ENCODE data around the gene HDAC11.
"Not testable (repeated sequence)": the region's sequence is repeated elsewhere in the genome, so short reads cannot be mapped to it uniquely, and the experiment has no call there.

HDAC11 gene

GRCh38 chr3:13466781-13467180 lies 13.3 kb upstream of the HDAC11 start:
- DNase-seq (ENCODE audit: low read depth in 3 of 3), result no peak

- no peak for DNase-seq (ENCODE audit: low read depth in 3 of 3)
Measured at GRCh38 chr3:13470894-13471574, 9.1 kb upstream of the HDAC11 start.

DNA sequence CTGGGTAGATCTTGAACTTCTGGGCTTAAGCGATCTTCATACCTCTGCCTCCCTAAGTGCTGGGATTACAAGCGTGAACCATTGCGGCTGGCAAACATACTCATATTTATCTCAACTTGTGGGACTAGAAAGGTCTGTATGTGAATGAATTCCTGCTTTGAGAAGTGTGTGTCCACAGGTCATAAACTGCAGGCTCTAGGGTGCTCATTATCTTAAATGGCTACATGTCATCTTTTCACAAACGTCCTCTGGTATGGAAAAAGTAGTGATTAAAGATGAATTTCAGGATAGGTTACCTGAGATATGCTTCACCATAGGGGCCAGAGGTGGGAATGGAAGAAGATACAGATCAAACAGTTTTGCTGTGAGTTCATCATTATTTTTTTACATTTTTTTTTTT lies 7.8 kb upstream of the HDAC11 start:
- no peak for DNase-seq (ENCODE audit: low read depth in 3 of 3)

DNA sequence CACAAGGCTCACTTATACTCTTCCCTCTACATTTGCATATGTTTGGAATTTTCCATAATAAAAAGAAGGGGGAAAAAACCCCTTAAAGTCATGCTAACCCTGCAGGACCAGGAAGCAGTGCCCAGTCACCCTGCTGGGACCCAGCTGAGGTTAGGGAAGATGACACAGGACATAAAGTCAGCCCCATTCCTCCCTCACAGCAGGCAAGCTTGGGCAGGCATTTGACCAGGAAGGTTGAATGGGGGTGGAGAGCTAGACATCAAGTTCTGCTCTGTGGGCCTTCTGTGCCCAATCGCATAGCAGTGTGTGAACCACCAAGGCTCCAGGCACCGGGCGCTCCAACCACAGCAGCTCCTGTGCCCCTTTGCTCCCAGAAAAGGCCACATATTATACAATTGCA lies 7.1 kb upstream of the HDAC11 start:
- DNase-seq (ENCODE audit: low read depth in 3 of 3), result no peak

- DNase-seq (ENCODE audit: low read depth in 3 of 3), result no peak
Measured at GRCh38 chr3:13474021-13474420, 6.1 kb upstream of the HDAC11 start.

- no peak for DNase-seq (ENCODE audit: low read depth in 3 of 3)
Measured at GRCh38 chr3:13474776-13475303, 5.3 kb upstream of the HDAC11 start.

- no peak for DNase-seq (ENCODE audit: low read depth in 3 of 3)
Measured at GRCh38 chr3:13475871-13476590, 4.1 kb upstream of the HDAC11 start.

- DNase-seq (ENCODE audit: low read depth in 3 of 3), result no peak
Measured at GRCh38 chr3:13477943-13478342, 2.2 kb upstream of the HDAC11 start.

DNA sequence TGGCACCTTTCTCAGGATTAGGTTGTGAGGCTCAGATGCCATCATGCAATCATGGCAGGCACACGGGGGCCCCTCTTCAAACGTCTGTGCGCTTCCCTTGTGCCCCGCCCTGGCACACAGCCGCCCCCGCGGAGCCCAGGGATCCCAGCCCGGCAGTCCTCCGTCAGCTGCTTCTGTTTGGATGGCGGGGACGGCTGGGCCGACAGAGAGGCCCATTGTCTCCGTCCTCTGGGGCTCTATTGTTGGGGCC lies 849 bp upstream of the HDAC11 start:
- DNase-seq (ENCODE audit: low read depth in 3 of 3), result peak in 2 of 3 experiments; percentile 11 to 43

- peak in 1 of 3 experiments; percentile 9 for DNase-seq (ENCODE audit: low read depth in 3 of 3)
Measured at GRCh38 chr3:13480340-13481318, 523 bp downstream of the HDAC11 start.

- DNase-seq (ENCODE audit: low read depth in 3 of 3), result no peak
Measured at GRCh38 chr3:13482106-13482690, 2.1 kb downstream of the HDAC11 start.

- no peak for DNase-seq (ENCODE audit: low read depth in 3 of 3)
Measured at GRCh38 chr3:13483286-13483685, 3.2 kb downstream of the HDAC11 start.

- DNase-seq (ENCODE audit: low read depth in 3 of 3), result no peak
Measured at GRCh38 chr3:13483988-13484695, 4.0 kb downstream of the HDAC11 start.

GRCh38 chr3:13484851-13485590 lies 4.9 kb downstream of the HDAC11 start:
- DNase-seq (ENCODE audit: low read depth in 3 of 3), result no peak

GRCh38 chr3:13485630-13486562 lies 5.8 kb downstream of the HDAC11 start:
- DNase-seq (ENCODE audit: low read depth in 3 of 3), result not testable (repeated sequence)

GRCh38 chr3:13487403-13487802 lies 7.3 kb downstream of the HDAC11 start:
- DNase-seq (ENCODE audit: low read depth in 3 of 3), result no peak

GRCh38 chr3:13491206-13491974 lies 11.3 kb downstream of the HDAC11 start:
- DNase-seq (ENCODE audit: low read depth in 3 of 3), result no peak

GRCh38 chr3:13492048-13492447 lies 11.9 kb downstream of the HDAC11 start:
- no peak for DNase-seq (ENCODE audit: low read depth in 3 of 3)
